Panc1 (cell line): Measurements from ENCODE around the gene SKIC2. TPM values are rescaled to one million over a fixed set of nuclear protein-coding genes. Genes with fewer than 3 reads are reported as not detected.
"Not testable (repeated sequence)": the region's sequence is repeated elsewhere in the genome, so short reads cannot be mapped to it uniquely, and the experiment has no call there.

Experiments used
- ATAC-seq: fragments of 200-7000 bp; cut with Tn5 transposase; 2 replicates; pipeline ENCODE4 v1.9.1; 2020; ENCODE audit warnings: mild to moderate bottlenecking, moderate library complexity
- BruUV-seq: library from RNA; stranded (reverse); fragments of 400-500 nt; replicated peaks from 2 replicates; lab custom pipeline; 2021; lab: Mats Ljungman, UMichigan
- CTCF ChIA-PET: fragments of 300-600 bp; sonication (Branson Sonifier 250); formaldehyde crosslinking; loops from one replicate; lab custom pipeline; 2022; ENCODE audit warnings: antibody characterized with exemption; lab: Charles Lee
- POLR2A ChIA-PET: fragments of 300-600 bp; sonication (Branson Sonifier 250); formaldehyde crosslinking; loops from one replicate; lab custom pipeline; 2022; ENCODE audit warnings: antibody characterized with exemption; lab: Charles Lee
- DNase-seq: peaks from one replicate; pipeline ENCODE4 v3.0.0-alpha.2; 2010; ENCODE audit warnings: low read depth, low spot score
- H3K27ac ChIP-seq: 2 replicates; pipeline ENCODE4 v1.5.1; 2011; ENCODE audit warnings: mild to moderate bottlenecking, low read length, inconsistent platforms
- H3K27me3 ChIP-seq: fragments of 200-500 bp; sonication (Bioruptor generic); 2 replicates; pipeline ENCODE4 v1.6.0; 2014; ENCODE audit warnings: low read length, inconsistent platforms; ENCODE audit not compliant: control insufficient read depth, insufficient read depth
- H3K36me3 ChIP-seq: fragments of 200-500 bp; sonication (Bioruptor generic); 2 replicates; pipeline ENCODE4 v1.5.1; 2014; ENCODE audit warnings: inconsistent platforms, mild to moderate bottlenecking, low read length, moderate library complexity; ENCODE audit not compliant: control insufficient read depth, insufficient read depth
- H3K4me1 ChIP-seq: 2 replicates; pipeline ENCODE4 v1.5.1; 2011; ENCODE audit warnings: inconsistent platforms, mild to moderate bottlenecking, low read length, moderate library complexity; ENCODE audit not compliant: control insufficient read depth, insufficient read depth
- H3K4me3 ChIP-seq, 2 experiments: 2 replicates each; pipeline ENCODE4 v1.5.1; 2011 to 2012; ENCODE audit warnings: low read depth in 2 of 2, low read length in 2 of 2, mild to moderate bottlenecking in 2 of 2, inconsistent platforms in 1 of 2, moderate library complexity in 1 of 2
- H3K9me3 ChIP-seq: fragments of 200-500 bp; sonication (Bioruptor generic); 2 replicates; pipeline ENCODE4 v1.5.1; 2014; ENCODE audit warnings: low read depth, mild to moderate bottlenecking, inconsistent platforms, low read length, moderate library complexity; ENCODE audit not compliant: control insufficient read depth, insufficient read depth
- POLR2AphosphoS5 ChIP-seq: IDR thresholded peaks from 2 replicates; pipeline ENCODE4 v1.6.1; 2012; ENCODE audit warnings: mild to moderate bottlenecking, low read depth, low read length, moderate library complexity
- REST ChIP-seq, 2 experiments: IDR thresholded peaks; 2 replicates each; pipeline ENCODE4 v1.6.1; 2011 to 2012; ENCODE audit warnings: low read depth in 2 of 2, control low read depth in 1 of 2, low read length in 1 of 2, mild to moderate bottlenecking in 1 of 2, moderate library complexity in 1 of 2; ENCODE audit not compliant: insufficient read depth in 1 of 2
- SIN3A ChIP-seq: IDR thresholded peaks from 2 replicates; pipeline ENCODE4 v1.6.1; 2012; ENCODE audit warnings: low read depth, mild to moderate bottlenecking, low read length, moderate library complexity, borderline replicate concordance; ENCODE audit not compliant: insufficient read depth
- TCF7L2 ChIP-seq: IDR thresholded peaks from 2 replicates; pipeline ENCODE4 v1.6.1; 2011; ENCODE audit warnings: mild to moderate bottlenecking, low read depth, low read length, inconsistent platforms
- in situ Hi-C: cut with HindIII; loops from 2 replicates; pipeline ENCODE4 v1.10.0; 2016; ENCODE audit warnings: low sequenced_read_pairs, low pct_unique_long_range_greater_than_20kb
- intact Hi-C: fragments of 100-400 bp; cut with micrococcal nuclease; formaldehyde crosslinking; loops from one replicate; pipeline ENCODE4 v1.10.0; 2022; ENCODE audit not compliant: unreplicated experiment
- total RNA-seq: library from RNA; stranded (reverse); gene quantifications from one replicate; pipeline ENCODE4 v1.2.1, GENCODE V29; 2021; ENCODE audit not compliant: unreplicated experiment
- TF ChIP-seq, protein P1 (sequence below): fragments of 450-650 bp; IDR thresholded peaks from 2 replicates; pipeline ENCODE4 v1.5.1; 2017; ENCODE audit warnings: mild to moderate bottlenecking

SKIC2 gene
- total RNA-seq, 1 experiment from 2014 or later, result 121 TPM

- no peaks in the 10 kb centered on the region; the same call in 1 of the 2 replicates for H3K4me1 ChIP-seq
- no peak for DNase-seq
- H3K27me3 ChIP-seq, result no peaks in the 10 kb centered on the region
- in situ Hi-C loops, result no loop called here
- BruUV-seq, result no TSS peak
- TF ChIP-seq SIN3A (no peak), REST (IDR thresholded peaks at IDR 0.05; ENCODE audit: insufficient read depth in 1 of 2, low read depth in 2 of 2, low read length in 1 of 2) (no peak), TCF7L2 (no peak), POLR2AphosphoS5 (no peak)
- TF ChIP-seq, protein P1, sequence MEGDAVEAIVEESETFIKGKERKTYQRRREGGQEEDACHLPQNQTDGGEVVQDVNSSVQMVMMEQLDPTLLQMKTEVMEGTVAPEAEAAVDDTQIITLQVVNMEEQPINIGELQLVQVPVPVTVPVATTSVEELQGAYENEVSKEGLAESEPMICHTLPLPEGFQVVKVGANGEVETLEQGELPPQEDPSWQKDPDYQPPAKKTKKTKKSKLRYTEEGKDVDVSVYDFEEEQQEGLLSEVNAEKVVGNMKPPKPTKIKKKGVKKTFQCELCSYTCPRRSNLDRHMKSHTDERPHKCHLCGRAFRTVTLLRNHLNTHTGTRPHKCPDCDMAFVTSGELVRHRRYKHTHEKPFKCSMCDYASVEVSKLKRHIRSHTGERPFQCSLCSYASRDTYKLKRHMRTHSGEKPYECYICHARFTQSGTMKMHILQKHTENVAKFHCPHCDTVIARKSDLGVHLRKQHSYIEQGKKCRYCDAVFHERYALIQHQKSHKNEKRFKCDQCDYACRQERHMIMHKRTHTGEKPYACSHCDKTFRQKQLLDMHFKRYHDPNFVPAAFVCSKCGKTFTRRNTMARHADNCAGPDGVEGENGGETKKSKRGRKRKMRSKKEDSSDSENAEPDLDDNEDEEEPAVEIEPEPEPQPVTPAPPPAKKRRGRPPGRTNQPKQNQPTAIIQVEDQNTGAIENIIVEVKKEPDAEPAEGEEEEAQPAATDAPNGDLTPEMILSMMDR, result no peak
- no peak overlapping the region for H3K27ac ChIP-seq
- intact Hi-C loops, result no loop called here
- H3K9me3 ChIP-seq, result no peaks in the 10 kb centered on the region
- H3K4me3 ChIP-seq, result no peak overlapping the region
- ChIA-PET POLR2A (no interaction called here), CTCF (no interaction called here)
- no peak for ATAC-seq
- H3K36me3 ChIP-seq, result no peaks in the 10 kb centered on the region
Measured at GRCh38 chr6:31930962-31931361, 28.0 kb upstream of the SKIC2 start.

- intact Hi-C loops, H3K9me3 ChIP-seq, H3K36me3 ChIP-seq, DNase-seq, H3K27ac ChIP-seq, BruUV-seq, ATAC-seq, POLR2A ChIA-PET, in situ Hi-C loops, H3K4me3 ChIP-seq, H3K4me1 ChIP-seq, H3K27me3 ChIP-seq, CTCF ChIA-PET: not testable (repeated sequence)
Measured at GRCh38 chr6:31932137-31932536, 26.8 kb upstream of the SKIC2 start.

DNA sequence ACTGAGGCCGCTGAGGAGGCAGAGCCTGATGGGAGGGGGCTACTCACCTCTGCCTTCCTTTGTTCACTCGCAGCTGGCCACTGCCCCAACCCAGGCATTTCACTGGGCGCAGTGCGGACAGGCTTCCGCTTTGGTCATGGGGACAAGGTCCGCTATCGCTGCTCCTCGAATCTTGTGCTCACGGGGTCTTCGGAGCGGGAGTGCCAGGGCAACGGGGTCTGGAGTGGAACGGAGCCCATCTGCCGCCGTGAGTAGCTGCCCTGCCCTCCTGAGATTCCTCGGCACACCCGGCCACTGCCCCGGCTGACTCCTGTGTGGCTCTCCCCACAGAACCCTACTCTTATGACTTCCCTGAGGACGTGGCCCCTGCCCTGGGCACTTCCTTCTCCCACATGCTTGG lies 25.4 kb upstream of the SKIC2 start:
- ChIA-PET CTCF (no interaction called here), POLR2A (no interaction called here)
- no peak for DNase-seq
- Histone ChIP-seq H3K36me3 (no peaks in the 10 kb centered on the region), H3K27ac (no peak overlapping the region), H3K4me3 (no peak overlapping the region), H3K4me1 (no peaks in the 10 kb centered on the region; the same call in 1 of the 2 replicates), H3K9me3 (no peaks in the 10 kb centered on the region), H3K27me3 (no peaks in the 10 kb centered on the region)
- BruUV-seq, result no TSS peak
- TF ChIP-seq TCF7L2 (no peak), SIN3A (no peak), POLR2AphosphoS5 (no peak), REST (IDR thresholded peaks at IDR 0.05; ENCODE audit: insufficient read depth in 1 of 2, low read depth in 2 of 2, low read length in 1 of 2) (no peak)
- TF ChIP-seq, protein P1, result no peak
- intact Hi-C loops, result no loop called here
- in situ Hi-C loops, result no loop called here
- 0 out of 2 replicates have a peak, but pooled peaks have one; percentile 48 for ATAC-seq
